CD4-positive, alpha-beta memory T cell (primary cell): ENCODE results near the gene CREBBP. TPM values are rescaled to one million over a fixed set of nuclear protein-coding genes. Genes with fewer than 3 reads are reported as not detected.

Source experiments
- CTCF ChIA-PET: fragments of 350-600 bp; sonication (Branson Sonifier 250); formaldehyde crosslinking; loops from one replicate; lab custom pipeline; 2021; ENCODE audit warnings: inconsistent platforms; ENCODE audit not compliant: partially characterized antibody; lab: Charles Lee
- POLR2A ChIA-PET: fragments of 350-600 bp; sonication (Branson Sonifier 250); formaldehyde crosslinking; loops from one replicate; lab custom pipeline; 2021; ENCODE audit not compliant: partially characterized antibody; lab: Charles Lee
- DNase-seq, 5 donors: peaks; one replicate each; pipeline versions ENCODE4 v3.0.0 to v3.0.0-alpha.2; 2020 to 2022; ENCODE audit warnings: mixed read lengths in 1 of 5
- H3K27ac ChIP-seq: one replicate; pipeline ENCODE4 v1.7.0; 2013; ENCODE audit warnings: low read depth, low read length
- H3K27me3 ChIP-seq: 2 replicates; pipeline ENCODE4 v1.7.0; 2013; ENCODE audit warnings: mild to moderate bottlenecking, low read length, moderate library complexity; ENCODE audit not compliant: insufficient read depth
- H3K36me3 ChIP-seq: 2 replicates; pipeline ENCODE4 v1.7.0; 2013; ENCODE audit warnings: mild to moderate bottlenecking, low read length, moderate library complexity; ENCODE audit not compliant: insufficient read depth
- H3K4me1 ChIP-seq: 2 replicates; pipeline ENCODE4 v1.7.0; 2013; ENCODE audit warnings: mild to moderate bottlenecking, low read length, moderate library complexity; ENCODE audit not compliant: insufficient read depth
- H3K4me3 ChIP-seq, 2 donors: one replicate each; pipeline ENCODE4 v1.7.0; 2013; ENCODE audit warnings: low read length in 2 of 2, mild to moderate bottlenecking in 1 of 2
- H3K9me3 ChIP-seq, 2 donors: one replicate each; pipeline ENCODE4 v1.7.0; 2013; ENCODE audit warnings: low read length in 2 of 2, control low read depth in 1 of 2; ENCODE audit not compliant: control insufficient read depth in 1 of 2
- H3K27ac Mint-ChIP-seq, 7 donors: one replicate each; pipeline ENCODE4 v1.8.0; 2020 to 2021; ENCODE audit warnings: mixed read lengths in 7 of 7, mild to moderate bottlenecking in 6 of 7, inconsistent platforms in 3 of 7, moderate library complexity in 3 of 7
- H3K27me3 Mint-ChIP-seq, 2 donors: one replicate each; pipeline ENCODE4 v1.8.0; 2020 to 2021; ENCODE audit warnings: mixed read lengths in 2 of 2
- H3K36me3 Mint-ChIP-seq, 2 donors: one replicate each; pipeline ENCODE4 v1.8.0; 2020 to 2021; ENCODE audit warnings: mixed read lengths in 2 of 2, inconsistent platforms in 1 of 2, mild to moderate bottlenecking in 1 of 2
- H3K4me1 Mint-ChIP-seq, 4 donors: one replicate each; pipeline ENCODE4 v1.8.0; 2020 to 2021; ENCODE audit warnings: mixed read lengths in 4 of 4, mild to moderate bottlenecking in 1 of 4
- H3K4me3 Mint-ChIP-seq, 8 donors: one replicate each; pipeline ENCODE4 v1.8.0; 2020 to 2021; ENCODE audit warnings: mixed read lengths in 8 of 8, mild to moderate bottlenecking in 7 of 8, moderate library complexity in 6 of 8, inconsistent platforms in 3 of 8
- H3K9me3 Mint-ChIP-seq, 8 donors: one replicate each; pipeline ENCODE4 v1.8.0; 2020 to 2021; ENCODE audit warnings: mixed read lengths in 8 of 8, mild to moderate bottlenecking in 5 of 8, inconsistent platforms in 3 of 8, moderate library complexity in 1 of 8
- intact Hi-C: fragments of 100-400 bp; cut with micrococcal nuclease; formaldehyde crosslinking; loops from one replicate; pipeline ENCODE4 v1.15.1; 2023
- polyA plus RNA-seq, 2 donors: library from polyadenylated mRNA; unstranded; fragments of 300-500 nt; fragmentation: Illumina TruSeq; gene quantifications; one replicate each; pipeline ENCODE4 v1.2.3, GENCODE V29; 2021
- total RNA-seq, 2 experiments: library from RNA; stranded (reverse); gene quantifications; one replicate each; pipeline ENCODE4 v1.2.3, GENCODE V29; 2021

CREBBP gene
- total and polyA plus RNA-seq, 4 experiments from 2014 or later = 0.60 to 133 (median 68.3) TPM

DNA sequence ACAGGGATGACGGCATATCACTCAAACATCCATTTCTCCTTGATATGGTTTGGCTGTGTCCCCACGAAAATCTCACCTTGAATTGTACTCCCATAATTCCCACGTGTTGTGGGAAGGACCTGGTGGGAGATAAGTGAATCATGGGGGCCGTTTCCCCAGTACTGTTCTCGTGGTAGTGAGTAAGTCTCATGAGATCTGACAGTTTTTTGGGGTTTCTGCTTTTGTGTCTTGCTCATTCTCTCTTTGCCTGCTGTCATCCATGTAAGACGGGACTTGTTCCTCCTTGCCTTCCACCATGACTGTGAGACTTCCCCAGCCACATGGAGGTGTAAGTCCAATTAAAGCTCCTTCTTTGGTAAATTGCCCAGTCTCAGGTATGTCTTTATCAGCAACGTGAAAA is 193.5 kb downstream of the CREBBP start:
- Mint-ChIP-seq H3K4me1 (peaks cover 6 to 8% (median 7%) of the 10 kb centered on the region in 4 donors), H3K27ac (peak overlapping the region in 2 of 7 donors; percentile 1 to 17), H3K36me3 (peaks cover 31 to 45% of the 10 kb centered on the region in 2 donors), H3K9me3 (no peaks in the 10 kb centered on the region), H3K4me3 (no peak overlapping the region), H3K27me3 (no peaks in the 10 kb centered on the region)
- ChIA-PET CTCF (interaction anchor here (2.0 kb wide), 1 partner anchor 192 kb away, joined by 5 read pairs; no protein-coding TSS in a partner anchor), POLR2A (no interaction called here)
- no peak overlapping the region for H3K27ac ChIP-seq
- peaks cover 7% of the 10 kb centered on the region for H3K4me1 ChIP-seq
- H3K9me3 ChIP-seq = no peaks in the 10 kb centered on the region
- intact Hi-C loops = no loop called here
- peaks cover 23% of the 10 kb centered on the region for H3K36me3 ChIP-seq
- H3K27me3 ChIP-seq = no peaks in the 10 kb centered on the region
- no peak for DNase-seq
- H3K4me3 ChIP-seq = no peak overlapping the region

DNA sequence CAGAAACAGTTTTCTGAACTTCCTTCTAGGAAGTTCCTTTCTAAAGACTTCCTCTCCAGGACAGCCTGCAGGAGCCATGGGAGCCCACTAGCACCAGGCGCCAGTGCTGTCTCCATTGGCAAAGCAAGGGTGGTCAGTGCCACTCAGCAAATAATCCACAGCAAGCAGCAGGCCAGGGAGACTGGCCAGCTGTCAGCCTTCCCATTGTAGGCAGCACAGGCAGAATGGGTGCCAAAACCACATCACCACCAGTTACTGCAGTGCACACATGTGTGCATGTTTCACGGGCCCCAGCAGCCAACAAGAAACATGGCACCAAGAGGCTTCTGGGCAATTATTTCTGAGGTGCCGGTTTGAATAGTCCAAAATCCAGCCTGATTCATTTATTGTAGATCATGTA is 199.3 kb downstream of the CREBBP start:
- H3K36me3 ChIP-seq = peaks cover 15% of the 10 kb centered on the region

DNA sequence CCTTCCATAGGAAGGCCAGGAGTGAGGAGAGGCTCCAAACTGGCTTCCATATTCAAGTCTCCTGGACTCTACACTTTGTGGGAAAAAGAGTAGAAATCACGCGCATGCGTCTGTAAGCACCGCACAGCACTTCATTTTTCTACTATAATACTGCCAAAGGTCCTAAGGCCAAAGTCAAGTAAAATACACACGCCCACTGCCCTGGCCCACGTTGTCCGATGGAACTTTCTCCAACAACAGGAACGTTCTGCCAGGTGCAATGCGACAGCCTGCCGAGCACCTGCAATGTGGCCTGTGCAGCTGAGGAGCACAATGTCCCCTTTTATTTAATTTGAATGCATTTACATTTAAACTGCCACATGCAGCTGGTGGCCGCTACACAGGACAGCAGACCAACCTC is 202.5 kb downstream of the CREBBP start:
- ChIA-PET CTCF (interaction anchor here (1.1 to 1.4 kb wide), 2 partner anchors 13 to 14 kb away, joined by 3 to 4 read pairs; no protein-coding TSS in a partner anchor), POLR2A (no interaction called here)
- no peak overlapping the region for H3K27ac Mint-ChIP-seq
- no peaks in the 10 kb centered on the region for H3K27me3 ChIP-seq
- H3K4me3 ChIP-seq = no peak overlapping the region
- H3K4me1 Mint-ChIP-seq = no peaks in the 10 kb centered on the region
- H3K27ac ChIP-seq = no peak overlapping the region
- no peaks in the 10 kb centered on the region for H3K27me3 Mint-ChIP-seq
- H3K4me1 ChIP-seq = no peaks in the 10 kb centered on the region
- no peaks in the 10 kb centered on the region for H3K9me3 Mint-ChIP-seq
- peaks cover 4% of the 10 kb centered on the region for H3K36me3 ChIP-seq
- no peak overlapping the region for H3K4me3 Mint-ChIP-seq
- H3K36me3 Mint-ChIP-seq = peaks cover 37 to 55% of the 10 kb centered on the region in 2 donors
- intact Hi-C loops = no loop called here
- no peak for DNase-seq
- no peaks in the 10 kb centered on the region for H3K9me3 ChIP-seq

More for the DNA sequence above, 199.3 kb downstream of the CREBBP start:
- POLR2A ChIA-PET = no interaction called here
- intact Hi-C loops = no loop called here
- peaks cover 31 to 54% of the 10 kb centered on the region in 2 donors for H3K36me3 Mint-ChIP-seq
- Histone ChIP-seq H3K9me3 (no peaks in the 10 kb centered on the region), H3K4me1 (no peaks in the 10 kb centered on the region), H3K27ac (no peak overlapping the region), H3K27me3 (no peaks in the 10 kb centered on the region), H3K4me3 (no peak overlapping the region)
- CTCF ChIA-PET = interaction anchor here (0.9 to 2.3 kb wide), 2 partner anchors 10 to 15 kb away, joined by 3 to 9 read pairs; no protein-coding TSS in a partner anchor
- H3K27me3 Mint-ChIP-seq = no peaks in the 10 kb centered on the region
- H3K27ac Mint-ChIP-seq = no peak overlapping the region
- H3K9me3 Mint-ChIP-seq = no peaks in the 10 kb centered on the region
- no peak for DNase-seq
- no peak overlapping the region for H3K4me3 Mint-ChIP-seq
- no peaks in the 10 kb centered on the region for H3K4me1 Mint-ChIP-seq

DNA sequence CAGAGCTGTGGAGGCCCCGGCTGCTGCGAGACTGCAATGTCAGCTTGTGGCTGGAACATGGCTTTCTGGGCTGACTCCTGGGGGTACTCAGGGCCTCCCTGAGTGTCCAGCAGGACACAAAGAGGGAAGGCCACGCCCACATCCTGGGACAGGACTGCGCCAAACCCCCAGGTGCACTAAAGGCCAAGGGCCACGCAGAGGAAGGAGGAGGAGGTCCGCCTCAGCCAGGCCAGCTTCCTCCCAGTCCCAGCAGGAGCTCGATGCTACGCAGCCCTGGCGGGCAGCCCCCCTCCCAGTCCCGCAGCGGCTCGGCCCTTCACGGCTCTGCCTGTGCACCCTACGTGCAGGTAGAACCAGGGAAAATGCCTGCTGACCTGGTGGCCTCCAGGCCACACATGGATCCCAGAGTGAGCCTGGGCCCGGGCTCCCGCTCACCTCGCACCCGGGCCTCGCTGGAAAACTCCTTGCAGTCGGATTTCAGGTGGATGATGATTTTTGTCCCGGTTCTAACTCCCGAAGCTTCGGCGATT is 204.8 kb downstream of the CREBBP start:
- POLR2A ChIA-PET = interaction anchor here (0.6 kb wide), 1 partner anchor 817 kb away, joined by 3 read pairs; no protein-coding TSS in a partner anchor

More for the DNA sequence above, 204.8 kb downstream of the CREBBP start:
- no peak overlapping the region for H3K4me3 ChIP-seq
- peaks cover 32 to 46% of the 10 kb centered on the region in 2 donors for H3K36me3 Mint-ChIP-seq
- peaks cover 0 to 4% (median under 1%) of the 10 kb centered on the region in 4 donors for H3K4me1 Mint-ChIP-seq
- H3K4me3 Mint-ChIP-seq = no peak overlapping the region
- no peaks in the 10 kb centered on the region for H3K9me3 Mint-ChIP-seq
- no peaks in the 10 kb centered on the region for H3K4me1 ChIP-seq
- no peaks in the 10 kb centered on the region for H3K27me3 Mint-ChIP-seq
- no peak overlapping the region for H3K27ac Mint-ChIP-seq
- H3K36me3 ChIP-seq = peaks cover 4% of the 10 kb centered on the region
- no peaks in the 10 kb centered on the region for H3K27me3 ChIP-seq
- CTCF ChIA-PET = no interaction called here
- intact Hi-C loops = no loop called here
- DNase-seq = no peak
- H3K9me3 ChIP-seq = no peaks in the 10 kb centered on the region
- no peak overlapping the region for H3K27ac ChIP-seq

Other genes with a start within 250 kb of the CREBBP start
- gene DNASE1, start 226.0 kb downstream of the CREBBP start, total RNA-seq = 10 to 100 TPM; 51.2 to 59.9 TPM
- gene DNASE1, start 226.0 kb downstream of the CREBBP start, polyA plus RNA-seq = 1 to 10 TPM in 1 of 2 donors, not detected in 1; 7.7 TPM
- 100 to 1,000 TPM; 101 to 111 TPM for gene TRAP1, start 163.2 kb downstream of the CREBBP start, total RNA-seq
- 10 to 100 TPM; 56.4 to 59.2 TPM for gene TRAP1, start 163.2 kb downstream of the CREBBP start, polyA plus RNA-seq
- 1 to 10 TPM; 7.8 to 8.1 TPM for gene ADCY9, start 235.7 kb upstream of the CREBBP start, total RNA-seq
- 1 to 10 TPM in 1 of 2 donors, under 1 TPM in 1; 0.26 to 1.3 TPM for gene ADCY9, start 235.7 kb upstream of the CREBBP start, polyA plus RNA-seq